Calu3 (cell line): ENCODE results near the gene PHF2. TPM values are rescaled to one million over a fixed set of nuclear protein-coding genes. Genes with fewer than 3 reads are reported as not detected.

Experiments used
- BruUV-seq: library from RNA; stranded (reverse); fragments of 400-500 nt; replicated peaks from 2 replicates; lab custom pipeline; 2021; lab: Mats Ljungman, UMichigan
- CTCF ChIA-PET: fragments of 300-600 bp; sonication (Branson Sonifier 250); formaldehyde crosslinking; loops from one replicate; lab custom pipeline; 2022; ENCODE audit warnings: antibody characterized with exemption; lab: Charles Lee
- DNase-seq: peaks from one replicate; pipeline ENCODE4 v3.0.0; 2022
- H3K27ac Mint-ChIP-seq: one replicate; pipeline ENCODE4 v1.8.0; 2022; ENCODE audit warnings: mixed read lengths; ENCODE audit not compliant: unreplicated experiment
- H3K27me3 Mint-ChIP-seq: one replicate; pipeline ENCODE4 v1.8.0; 2022; ENCODE audit warnings: mixed read lengths; ENCODE audit not compliant: unreplicated experiment
- H3K36me3 Mint-ChIP-seq: one replicate; pipeline ENCODE4 v1.8.0; 2022; ENCODE audit warnings: mild to moderate bottlenecking, moderate library complexity, mixed read lengths; ENCODE audit not compliant: insufficient read depth, unreplicated experiment
- H3K4me1 Mint-ChIP-seq: one replicate; pipeline ENCODE4 v1.8.0; 2022; ENCODE audit warnings: mild to moderate bottlenecking, low read depth, mixed read lengths; ENCODE audit not compliant: unreplicated experiment
- H3K4me3 Mint-ChIP-seq: one replicate; pipeline ENCODE4 v1.8.0; 2022; ENCODE audit warnings: mild to moderate bottlenecking, low read depth, moderate library complexity, mixed read lengths; ENCODE audit not compliant: unreplicated experiment
- H3K9me3 Mint-ChIP-seq: one replicate; pipeline ENCODE4 v1.8.0; 2022; ENCODE audit warnings: low read depth, mixed read lengths; ENCODE audit not compliant: unreplicated experiment
- CTCF ChIP-seq: fragments of 200-600 bp; IDR thresholded peaks from one replicate; pipeline ENCODE4 v1.8.0; 2022; ENCODE audit warnings: antibody characterized with exemption; ENCODE audit not compliant: unreplicated experiment
- intact Hi-C: fragments of 100-400 bp; cut with micrococcal nuclease; formaldehyde crosslinking; loops from one replicate; pipeline ENCODE4 v1.10.0; 2022; ENCODE audit not compliant: unreplicated experiment
- total RNA-seq: library from RNA; stranded (reverse); gene quantifications from 2 replicates; pipeline ENCODE4 v1.2.3, GENCODE V29; 2022

PHF2 gene
- total RNA-seq, 1 experiment from 2014 or later, result 13.9 TPM

- CTCF ChIA-PET, result no interaction called here
- H3K27ac Mint-ChIP-seq, result no peak overlapping the region
- TF ChIP-seq CTCF, result no peak
- no peaks in the 10 kb centered on the region for H3K27me3 Mint-ChIP-seq
- peaks cover 3% of the 10 kb centered on the region for H3K36me3 Mint-ChIP-seq
- H3K9me3 Mint-ChIP-seq, result peaks cover 5% of the 10 kb centered on the region
- intact Hi-C loops, result no loop called here
- no peak for DNase-seq
- no peak overlapping the region for H3K4me3 Mint-ChIP-seq
- BruUV-seq, result no TSS peak
- H3K4me1 Mint-ChIP-seq, result no peaks in the 10 kb centered on the region
Measured at GRCh38 chr9:93612796-93613154, 36.4 kb downstream of the PHF2 start.

GRCh38 chr9:93613174-93613573, 36.8 kb downstream of the PHF2 start:
- DNase-seq, result no peak
- BruUV-seq, result no TSS peak
- Mint-ChIP-seq H3K9me3 (peaks cover 4% of the 10 kb centered on the region), H3K27me3 (no peaks in the 10 kb centered on the region), H3K4me3 (no peak overlapping the region), H3K36me3 (peaks cover 3% of the 10 kb centered on the region), H3K27ac (no peak overlapping the region), H3K4me1 (no peaks in the 10 kb centered on the region)
- no peak for TF ChIP-seq CTCF
- intact Hi-C loops, result no loop called here
- CTCF ChIA-PET, result interaction anchor here (0.5 kb wide), 1 partner anchor 39 kb away, joined by 5 read pairs; no protein-coding TSS in a partner anchor

GRCh38 chr9:93613791-93614190, 37.4 kb downstream of the PHF2 start:
- Mint-ChIP-seq H3K36me3 (peaks cover 3% of the 10 kb centered on the region), H3K27me3 (no peaks in the 10 kb centered on the region), H3K4me1 (no peaks in the 10 kb centered on the region), H3K9me3 (peaks cover 4% of the 10 kb centered on the region), H3K27ac (no peak overlapping the region), H3K4me3 (no peak overlapping the region)
- no peak for TF ChIP-seq CTCF
- CTCF ChIA-PET, result interaction anchor here (0.5 kb wide), 1 partner anchor 38 kb away, joined by 5 read pairs; no protein-coding TSS in a partner anchor
- DNase-seq, result no peak
- BruUV-seq, result no TSS peak
- intact Hi-C loops, result no loop called here

GRCh38 chr9:93614830-93615468, 38.6 kb downstream of the PHF2 start:
- peaks cover 3% of the 10 kb centered on the region for H3K36me3 Mint-ChIP-seq

More at GRCh38 chr9:93614830-93615468, 38.6 kb downstream of the PHF2 start:
- no TSS peak for BruUV-seq
- no peaks in the 10 kb centered on the region for H3K27me3 Mint-ChIP-seq
- no peak overlapping the region for H3K27ac Mint-ChIP-seq
- no peak for TF ChIP-seq CTCF
- intact Hi-C loops, result no loop called here
- no peak overlapping the region for H3K4me3 Mint-ChIP-seq
- H3K4me1 Mint-ChIP-seq, result no peaks in the 10 kb centered on the region
- CTCF ChIA-PET, result no interaction called here
- H3K9me3 Mint-ChIP-seq, result peaks cover 3% of the 10 kb centered on the region
- no peak for DNase-seq
